ENCODE results near the gene B4GALT5.
A peak's percentile ranks its signal among the peaks of the same experiment; 100 is the strongest.

Gene B4GALT5

GRCh38 chr20:49691818-49692568 lies 21.7 kb downstream of the B4GALT5 start:
- H3K36me3 ChIP-seq (ENCODE audit: control insufficient read depth, insufficient read depth, low read length), result no peaks in the 10 kb centered on the region
- WGBS, 2 experiments (ENCODE audit: insufficient coverage in 2 of 2), result 92 to 100% methylated on average over 2 to 3 of the region's 5 CpGs
- H3K9me3 ChIP-seq (ENCODE audit: control insufficient read depth, low read length), result no peaks in the 10 kb centered on the region
- peaks cover 4% of the 10 kb centered on the region for H3K4me1 ChIP-seq (ENCODE audit: control insufficient read depth, insufficient read depth, low read length, poor library complexity, severe bottlenecking)
- H3K4me3 ChIP-seq (ENCODE audit: extremely low read depth, insufficient read depth, low read length, poor library complexity, severe bottlenecking), result no peak overlapping the region
- H3K27ac ChIP-seq (ENCODE audit: low read depth, low read length, severe bottlenecking), result no peak overlapping the region

GRCh38 chr20:49690899-49691620 lies 22.6 kb downstream of the B4GALT5 start:
- 91 to 94% methylated on average over 6 to 8 of the region's 9 CpGs for WGBS, 2 experiments (ENCODE audit: insufficient coverage in 2 of 2)
- Histone ChIP-seq H3K9me3 (ENCODE audit: control insufficient read depth, low read length) (no peaks in the 10 kb centered on the region), H3K36me3 (ENCODE audit: control insufficient read depth, insufficient read depth, low read length) (no peaks in the 10 kb centered on the region), H3K27ac (ENCODE audit: low read depth, low read length, severe bottlenecking) (no peak overlapping the region), H3K4me1 (ENCODE audit: control insufficient read depth, insufficient read depth, low read length, poor library complexity, severe bottlenecking) (peaks cover 7% of the 10 kb centered on the region), H3K4me3 (ENCODE audit: extremely low read depth, insufficient read depth, low read length, poor library complexity, severe bottlenecking) (no peak overlapping the region)

GRCh38 chr20:49687595-49688567 lies 25.8 kb downstream of the B4GALT5 start:
- 49 to 66% methylated on average over 3 of the region's 4 CpGs for WGBS, 2 experiments (ENCODE audit: insufficient coverage in 2 of 2)

GRCh38 chr20:49685809-49686208 lies 27.9 kb downstream of the B4GALT5 start:
- H3K4me3 ChIP-seq (ENCODE audit: extremely low read depth, insufficient read depth, low read length, poor library complexity, severe bottlenecking), result no peak overlapping the region
- peaks cover 7% of the 10 kb centered on the region for H3K36me3 ChIP-seq (ENCODE audit: control insufficient read depth, insufficient read depth, low read length)
- WGBS, 2 experiments (ENCODE audit: insufficient coverage in 2 of 2), result no CpG with 5 or more reads among the region's 2 CpGs
- peaks cover 11% of the 10 kb centered on the region for H3K4me1 ChIP-seq (ENCODE audit: control insufficient read depth, insufficient read depth, low read length, poor library complexity, severe bottlenecking)
- H3K9me3 ChIP-seq (ENCODE audit: control insufficient read depth, low read length), result no peaks in the 10 kb centered on the region
- no peak overlapping the region for H3K27ac ChIP-seq (ENCODE audit: low read depth, low read length, severe bottlenecking)

More at GRCh38 chr20:49687595-49688567, 25.8 kb downstream of the B4GALT5 start:
- peaks cover 7% of the 10 kb centered on the region for H3K36me3 ChIP-seq (ENCODE audit: control insufficient read depth, insufficient read depth, low read length)
- peak overlapping the region; percentile 67 for H3K27ac ChIP-seq (ENCODE audit: low read depth, low read length, severe bottlenecking)
- H3K4me3 ChIP-seq (ENCODE audit: extremely low read depth, insufficient read depth, low read length, poor library complexity, severe bottlenecking), result no peak overlapping the region
- H3K4me1 ChIP-seq (ENCODE audit: control insufficient read depth, insufficient read depth, low read length, poor library complexity, severe bottlenecking), result peaks cover 13% of the 10 kb centered on the region
- no peaks in the 10 kb centered on the region for H3K9me3 ChIP-seq (ENCODE audit: control insufficient read depth, low read length)

GRCh38 chr20:49685161-49685601 lies 28.5 kb downstream of the B4GALT5 start:
- H3K9me3 ChIP-seq (ENCODE audit: control insufficient read depth, low read length), result no peaks in the 10 kb centered on the region
- peaks cover 7% of the 10 kb centered on the region for H3K36me3 ChIP-seq (ENCODE audit: control insufficient read depth, insufficient read depth, low read length)
- H3K4me3 ChIP-seq (ENCODE audit: extremely low read depth, insufficient read depth, low read length, poor library complexity, severe bottlenecking), result no peak overlapping the region
- no peak overlapping the region for H3K27ac ChIP-seq (ENCODE audit: low read depth, low read length, severe bottlenecking)
- H3K4me1 ChIP-seq (ENCODE audit: control insufficient read depth, insufficient read depth, low read length, poor library complexity, severe bottlenecking), result peaks cover 11% of the 10 kb centered on the region
- WGBS, 2 experiments (ENCODE audit: insufficient coverage in 2 of 2), result 58 to 80% methylated on average over 1 to 2 of the region's 4 CpGs

- 93 to 95% methylated on average over 11 to 12 of the region's 13 CpGs for WGBS, 2 experiments (ENCODE audit: insufficient coverage in 2 of 2)
- H3K9me3 ChIP-seq (ENCODE audit: control insufficient read depth, low read length), result no peaks in the 10 kb centered on the region
- no peak overlapping the region for H3K4me3 ChIP-seq (ENCODE audit: extremely low read depth, insufficient read depth, low read length, poor library complexity, severe bottlenecking)
- no peak overlapping the region for H3K27ac ChIP-seq (ENCODE audit: low read depth, low read length, severe bottlenecking)
- peaks cover 7% of the 10 kb centered on the region for H3K36me3 ChIP-seq (ENCODE audit: control insufficient read depth, insufficient read depth, low read length)
- peaks cover 11% of the 10 kb centered on the region for H3K4me1 ChIP-seq (ENCODE audit: control insufficient read depth, insufficient read depth, low read length, poor library complexity, severe bottlenecking)
These were observed 29.2 kb downstream of the B4GALT5 start for GRCh38 chr20:49684335-49684997.

GRCh38 chr20:49682798-49683197 lies 30.9 kb downstream of the B4GALT5 start:
- Histone ChIP-seq H3K4me3 (ENCODE audit: extremely low read depth, insufficient read depth, low read length, poor library complexity, severe bottlenecking) (no peak overlapping the region), H3K36me3 (ENCODE audit: control insufficient read depth, insufficient read depth, low read length) (peaks cover 7% of the 10 kb centered on the region), H3K9me3 (ENCODE audit: control insufficient read depth, low read length) (no peaks in the 10 kb centered on the region), H3K4me1 (ENCODE audit: control insufficient read depth, insufficient read depth, low read length, poor library complexity, severe bottlenecking) (peaks cover 17% of the 10 kb centered on the region), H3K27ac (ENCODE audit: low read depth, low read length, severe bottlenecking) (no peak overlapping the region)
- WGBS, 2 experiments (ENCODE audit: insufficient coverage in 2 of 2), result 93 to 94% methylated on average over 2 to 3 of the region's 4 CpGs

- no peak overlapping the region for H3K27ac ChIP-seq (ENCODE audit: low read depth, low read length, severe bottlenecking)
- H3K9me3 ChIP-seq (ENCODE audit: control insufficient read depth, low read length), result no peaks in the 10 kb centered on the region
- no peak overlapping the region for H3K4me3 ChIP-seq (ENCODE audit: extremely low read depth, insufficient read depth, low read length, poor library complexity, severe bottlenecking)
- 95 to 98% methylated on average over 5 to 8 of the region's 8 CpGs for WGBS, 2 experiments (ENCODE audit: insufficient coverage in 2 of 2)
- peaks cover 18% of the 10 kb centered on the region for H3K4me1 ChIP-seq (ENCODE audit: control insufficient read depth, insufficient read depth, low read length, poor library complexity, severe bottlenecking)
- H3K36me3 ChIP-seq (ENCODE audit: control insufficient read depth, insufficient read depth, low read length), result peaks cover 7% of the 10 kb centered on the region
These were observed 31.4 kb downstream of the B4GALT5 start for GRCh38 chr20:49682278-49682677.

- Histone ChIP-seq H3K4me1 (ENCODE audit: control insufficient read depth, insufficient read depth, low read length, poor library complexity, severe bottlenecking) (peaks cover 22% of the 10 kb centered on the region), H3K9me3 (ENCODE audit: control insufficient read depth, low read length) (no peaks in the 10 kb centered on the region), H3K4me3 (ENCODE audit: extremely low read depth, insufficient read depth, low read length, poor library complexity, severe bottlenecking) (no peak overlapping the region), H3K27ac (ENCODE audit: low read depth, low read length, severe bottlenecking) (no peak overlapping the region), H3K36me3 (ENCODE audit: control insufficient read depth, insufficient read depth, low read length) (peaks cover 7% of the 10 kb centered on the region)
- WGBS, 2 experiments (ENCODE audit: insufficient coverage in 2 of 2), result 89 to 100% methylated on average over 1 to 2 of the region's 3 CpGs
These were observed 31.8 kb downstream of the B4GALT5 start for GRCh38 chr20:49681850-49682216.

- Histone ChIP-seq H3K4me1 (ENCODE audit: control insufficient read depth, insufficient read depth, low read length, poor library complexity, severe bottlenecking) (peaks cover 27% of the 10 kb centered on the region), H3K27ac (ENCODE audit: low read depth, low read length, severe bottlenecking) (no peak overlapping the region), H3K9me3 (ENCODE audit: control insufficient read depth, low read length) (no peaks in the 10 kb centered on the region), H3K36me3 (ENCODE audit: control insufficient read depth, insufficient read depth, low read length) (peaks cover 7% of the 10 kb centered on the region), H3K4me3 (ENCODE audit: extremely low read depth, insufficient read depth, low read length, poor library complexity, severe bottlenecking) (no peak overlapping the region)
- WGBS, 2 experiments (ENCODE audit: insufficient coverage in 2 of 2), result 95 to 100% methylated on average over 1 to 4 of the region's 6 CpGs
These were observed 33.2 kb downstream of the B4GALT5 start for GRCh38 chr20:49680484-49680883.

All from mesodermal cell (in vitro differentiated cells).